ENCODE data around the gene TMEM109. TPM values are rescaled to one million over a fixed set of nuclear protein-coding genes. Genes with fewer than 3 reads are reported as not detected.

TMEM109 gene
- total and polyA plus RNA-seq, 2 of the 8 experiments (the other 6 are each of a cell fraction or from before 2014, with no cell fraction given), result 27.3 to 30.3 TPM

GRCh38 chr11:60914633-60915247 is 782 bp downstream of the TMEM109 start (continued):
- TF ChIP-seq KDM4A (IDR thresholded peaks at IDR 0.05; ENCODE audit: low read depth, low read length, severe bottlenecking) (peak; percentile 9), BACH1 (IDR thresholded peaks at IDR 0.05; ENCODE audit: low read length) (no peak), HDAC6 (IDR thresholded peaks at IDR 0.05; ENCODE audit: low read depth, low read length) (no peak), KDM1A (IDR thresholded peaks at IDR 0.05; ENCODE audit: borderline replicate concordance, low read length) (no peak), CHD7 (IDR thresholded peaks at IDR 0.05; ENCODE audit: insufficient replicate concordance, low read length) (no peak), KDM5A (IDR thresholded peaks at IDR 0.05; ENCODE audit: low read length) (no peak), POLR2A (IDR thresholded peaks at IDR 0.05; ENCODE audit: control extremely low read depth in 1 of 2, low read depth in 2 of 2, low read length in 2 of 2) (no peak), CREB1 (IDR thresholded peaks at IDR 0.05) (no peak), POLR2AphosphoS5 (IDR thresholded peaks at IDR 0.05; ENCODE audit: low read depth, low read length) (no peak), SAP30 (IDR thresholded peaks at IDR 0.05; ENCODE audit: insufficient read depth, insufficient replicate concordance, low read length) (peak; percentile 85), HDAC2 (IDR thresholded peaks at IDR 0.05; ENCODE audit: borderline replicate concordance in 1 of 2, low read depth in 2 of 2, low read length in 2 of 2) (peak in 1 of 2 experiments; percentile 2; a peak in 1 of 4 replicates)
